Effector CD8-positive, alpha-beta T cell (primary cell): ENCODE data around the gene ANK3.

Source experiments
- DNase-seq: peaks from one replicate; lab custom pipeline; 2025; lab: John Stamatoyannopoulos, UW

Gene ANK3

DNA sequence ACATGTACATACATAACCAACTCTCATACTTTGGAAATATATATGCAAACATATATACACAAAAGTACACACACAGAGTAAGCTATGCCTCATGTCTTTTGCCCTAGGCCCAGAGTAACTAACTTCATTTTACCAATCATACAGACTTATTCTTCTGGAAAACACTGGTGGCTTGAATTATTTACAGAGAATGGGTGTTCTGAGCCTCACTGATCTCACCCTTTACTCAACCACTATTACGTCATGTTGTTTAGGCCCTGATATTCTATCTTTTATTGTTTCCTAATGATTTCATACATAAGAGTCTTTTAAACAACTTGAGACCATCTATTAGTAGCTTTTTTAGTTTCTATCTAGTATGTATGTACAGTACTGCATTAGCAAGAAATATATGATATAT lies 43.0 kb downstream of the ANK3 start:
- DNase-seq, result no peak

DNA sequence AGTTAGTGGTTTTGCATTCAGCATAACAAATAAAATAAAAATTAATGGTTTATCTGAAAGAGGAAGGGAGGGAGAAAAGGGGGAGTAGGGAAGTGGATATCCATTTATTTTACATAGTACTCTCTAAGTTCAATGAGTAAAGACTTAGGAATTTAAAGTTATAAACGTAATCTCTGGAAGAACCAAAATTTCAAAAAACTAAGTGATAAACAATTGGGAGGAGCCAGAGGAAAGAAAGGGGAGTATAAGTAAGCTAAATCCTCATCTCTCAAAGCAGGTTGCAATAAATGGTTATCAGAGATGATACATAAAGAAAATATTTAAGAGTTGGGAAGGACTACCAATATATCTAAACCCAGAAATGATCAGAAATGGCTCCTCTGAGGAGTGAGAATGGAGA lies 46.4 kb downstream of the ANK3 start:
- DNase-seq, result no peak

GRCh38 chr10:60341969-60342368 lies 47.7 kb downstream of the ANK3 start:
- DNase-seq, result no peak

DNA sequence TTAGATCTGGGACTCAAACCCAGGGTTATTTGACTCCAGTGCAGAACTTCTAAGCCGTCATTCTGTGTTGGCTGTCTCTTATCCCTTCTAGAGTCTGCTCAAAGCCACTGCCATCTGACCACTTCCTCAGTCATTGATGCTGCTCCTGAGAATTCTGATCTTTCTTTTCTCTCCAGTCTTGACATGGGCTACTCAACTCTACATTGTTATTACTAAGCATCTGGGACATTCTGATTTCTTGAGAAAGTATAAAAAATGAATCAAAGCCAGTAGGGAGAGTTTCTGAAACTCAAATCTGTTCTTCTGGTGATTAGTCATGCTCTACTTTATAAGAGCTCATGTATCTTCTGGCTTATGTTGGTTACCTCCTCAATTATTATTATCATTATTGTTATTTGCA lies 48.7 kb downstream of the ANK3 start:
- DNase-seq, result no peak

DNA sequence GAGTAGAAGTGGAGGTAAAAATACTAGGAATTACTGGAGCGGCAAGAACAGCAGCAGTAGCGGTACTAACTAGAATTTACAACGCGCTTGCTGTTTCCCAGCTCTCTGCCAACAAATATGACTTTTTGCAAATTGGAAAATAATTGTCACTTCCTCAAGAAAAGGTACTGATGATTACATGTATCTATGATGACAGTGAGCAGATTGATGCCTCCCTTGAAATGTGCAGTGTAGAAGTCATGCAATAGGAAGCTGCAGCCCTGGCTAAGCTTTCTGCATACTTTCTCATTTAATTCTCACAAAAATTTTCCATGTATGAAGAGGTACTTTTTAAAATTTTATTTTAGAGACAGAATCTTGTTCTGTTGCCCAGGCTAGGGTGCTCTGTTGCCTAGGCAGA lies 49.9 kb downstream of the ANK3 start:
- DNase-seq, result no peak

DNA sequence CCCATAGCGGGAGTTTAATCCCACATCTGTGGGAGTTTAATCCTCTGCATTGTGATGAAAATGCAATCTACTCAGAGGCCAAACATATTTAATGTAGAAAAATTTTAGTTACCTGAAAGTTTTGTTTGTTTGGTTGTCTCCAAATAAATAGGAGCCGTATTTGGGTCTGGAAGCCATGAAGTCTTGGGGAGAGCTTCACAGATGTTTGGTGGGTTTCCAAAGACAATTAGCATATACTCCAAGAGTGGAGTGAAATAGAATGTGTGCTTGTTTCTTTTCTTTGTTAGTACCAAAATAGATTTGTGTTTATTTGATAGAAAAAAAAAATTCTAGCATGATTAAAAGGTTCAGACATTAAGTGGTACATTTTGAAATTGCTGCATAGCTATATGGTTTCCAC lies 50.9 kb downstream of the ANK3 start:
- DNase-seq, result no peak

DNA sequence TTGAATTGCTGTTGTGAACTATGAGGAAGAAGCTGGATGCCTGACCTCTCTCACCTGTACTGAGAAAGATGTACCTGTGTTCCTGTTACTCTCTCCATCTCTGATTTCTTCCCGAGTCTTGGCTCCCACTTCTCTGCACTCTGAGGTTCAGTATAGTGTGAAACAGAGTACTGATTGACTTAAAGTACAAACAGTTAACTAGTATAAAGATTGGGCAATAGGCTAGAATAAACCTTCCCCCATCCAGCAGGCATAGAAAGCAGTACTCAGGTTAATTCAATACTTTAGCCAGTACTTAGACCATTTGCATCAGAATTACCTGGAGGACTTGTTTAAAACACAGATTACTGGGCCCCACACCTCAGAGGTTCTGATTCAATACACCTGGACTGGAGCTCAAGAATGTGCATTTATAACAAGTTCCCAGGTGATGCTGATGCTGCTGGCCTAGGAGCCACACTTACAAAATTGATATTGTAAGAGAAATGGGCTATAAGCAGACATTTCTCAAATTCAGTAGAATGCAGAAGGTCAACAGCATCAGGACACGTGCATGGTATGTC lies 51.6 kb downstream of the ANK3 start:
- DNase-seq, result no peak

- no peak for DNase-seq
These were observed 52.6 kb downstream of the ANK3 start for GRCh38 chr10:60336901-60337630.

DNA sequence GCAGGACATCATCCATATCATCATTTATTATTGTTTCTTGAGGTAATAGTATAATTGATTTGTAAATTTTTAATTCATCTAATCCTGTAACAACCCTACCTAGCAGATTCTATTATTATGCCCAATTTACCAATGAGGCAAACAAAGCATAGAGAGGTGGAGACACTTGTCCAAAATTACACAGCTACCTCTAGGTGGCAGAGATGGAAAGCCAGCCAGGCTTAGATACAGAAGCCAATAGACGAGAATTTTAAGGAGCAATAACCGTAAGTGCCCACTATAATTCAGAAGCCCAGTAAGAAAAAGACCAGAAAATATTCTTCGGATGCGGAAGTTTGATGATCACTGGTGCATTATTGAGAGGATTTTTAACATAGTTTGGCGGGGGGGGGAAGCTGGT lies 54.0 kb downstream of the ANK3 start:
- DNase-seq, result no peak

- DNase-seq, result no peak
These were observed 54.7 kb downstream of the ANK3 start for GRCh38 chr10:60334991-60335390.

- no peak for DNase-seq
These were observed 57.3 kb downstream of the ANK3 start for GRCh38 chr10:60332371-60332770.

DNA sequence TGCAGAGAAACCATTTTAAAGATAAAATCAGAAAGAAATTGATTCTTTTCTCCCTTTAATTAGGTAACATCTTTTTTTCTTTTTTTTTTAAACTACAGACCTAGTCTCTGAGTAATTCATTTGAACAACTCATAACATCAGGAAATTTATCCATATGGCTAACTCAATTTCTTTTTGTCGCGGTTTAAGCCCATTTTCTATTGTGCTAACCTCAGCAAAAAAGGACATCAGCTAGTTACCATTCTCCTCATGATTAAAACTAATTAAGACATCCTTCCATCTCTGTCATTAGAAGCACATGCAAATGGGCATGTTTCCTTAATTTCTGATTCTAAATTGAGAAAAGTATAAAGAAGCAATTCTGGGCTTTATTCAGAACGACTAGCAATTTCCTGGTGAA lies 57.8 kb downstream of the ANK3 start:
- DNase-seq, result no peak

DNA sequence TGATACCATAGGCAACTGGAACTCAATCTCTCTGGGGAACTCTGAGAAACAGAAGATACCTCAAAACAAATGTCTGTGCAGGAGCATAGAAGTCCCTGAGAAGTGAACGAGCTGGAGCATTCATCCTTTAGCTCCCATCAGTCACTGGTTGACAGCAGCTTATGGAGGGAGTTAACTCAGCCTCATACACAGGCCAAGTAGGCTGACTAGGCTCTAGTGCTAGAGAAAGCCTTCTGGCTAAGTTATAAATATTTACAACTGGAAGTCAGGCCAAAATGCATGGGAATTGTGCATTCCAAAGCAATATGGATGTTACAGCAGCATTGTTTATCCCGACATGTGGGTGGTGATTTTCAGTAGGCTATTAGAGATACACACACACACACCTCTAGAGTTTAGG lies 66.5 kb downstream of the ANK3 start:
- no peak for DNase-seq

DNA sequence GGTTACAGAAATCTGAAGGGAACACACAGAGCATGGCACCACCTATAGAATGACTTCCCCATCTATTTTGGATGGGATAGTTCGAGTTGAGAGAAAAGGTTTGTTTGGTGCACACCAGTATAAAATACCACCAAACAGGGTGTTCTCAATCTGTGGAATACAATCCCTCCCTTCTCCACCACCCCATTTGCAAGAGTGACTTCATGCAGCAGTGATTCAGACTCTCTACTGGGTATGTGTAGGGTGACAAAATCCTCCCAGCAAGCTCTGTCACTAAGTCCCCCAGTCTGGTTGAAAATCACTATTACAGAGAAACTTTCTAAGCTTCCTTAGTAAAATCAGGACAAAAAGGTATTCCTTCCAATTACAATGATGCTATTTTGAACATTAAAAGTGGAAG lies 69.0 kb downstream of the ANK3 start:
- no peak for DNase-seq

DNA sequence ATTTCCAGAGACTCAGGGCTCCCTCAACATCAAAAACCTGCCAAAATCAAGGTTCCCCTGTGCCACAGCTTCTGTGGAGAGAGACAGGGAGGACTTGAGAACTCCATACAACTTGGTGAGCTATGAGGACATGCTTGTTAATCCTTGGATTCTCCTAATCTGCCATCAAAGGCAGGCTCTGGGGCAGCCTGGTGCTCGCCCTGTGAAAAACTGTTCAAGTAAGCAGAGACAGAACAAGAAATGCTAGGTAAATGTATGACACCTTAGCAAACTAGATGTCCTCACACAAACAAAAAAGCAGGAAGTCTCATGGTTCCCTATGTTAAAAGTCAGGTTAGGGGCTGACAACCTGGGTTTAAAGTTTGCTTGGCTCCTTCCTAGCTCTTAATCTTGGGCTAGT lies 73.6 kb downstream of the ANK3 start:
- DNase-seq, result no peak

DNA sequence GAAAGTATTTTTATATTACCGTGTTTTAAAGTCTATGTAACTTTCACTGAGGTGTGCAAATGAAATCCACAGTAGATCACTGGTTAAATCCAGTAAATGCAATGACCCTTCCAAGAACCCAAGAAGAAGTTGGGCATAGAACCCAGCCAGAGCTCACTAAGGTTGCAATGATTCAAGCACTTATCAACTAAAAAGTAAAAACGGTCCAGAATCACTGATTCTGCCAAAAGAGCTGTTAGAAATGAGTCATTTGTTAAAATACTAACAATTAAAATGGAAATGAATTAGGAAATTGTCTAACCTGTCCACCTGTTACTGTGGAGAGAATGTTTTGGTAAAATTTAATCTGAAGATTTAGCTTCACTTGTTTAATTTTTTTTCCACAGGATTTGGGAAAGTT lies 74.4 kb downstream of the ANK3 start:
- no peak for DNase-seq

DNA sequence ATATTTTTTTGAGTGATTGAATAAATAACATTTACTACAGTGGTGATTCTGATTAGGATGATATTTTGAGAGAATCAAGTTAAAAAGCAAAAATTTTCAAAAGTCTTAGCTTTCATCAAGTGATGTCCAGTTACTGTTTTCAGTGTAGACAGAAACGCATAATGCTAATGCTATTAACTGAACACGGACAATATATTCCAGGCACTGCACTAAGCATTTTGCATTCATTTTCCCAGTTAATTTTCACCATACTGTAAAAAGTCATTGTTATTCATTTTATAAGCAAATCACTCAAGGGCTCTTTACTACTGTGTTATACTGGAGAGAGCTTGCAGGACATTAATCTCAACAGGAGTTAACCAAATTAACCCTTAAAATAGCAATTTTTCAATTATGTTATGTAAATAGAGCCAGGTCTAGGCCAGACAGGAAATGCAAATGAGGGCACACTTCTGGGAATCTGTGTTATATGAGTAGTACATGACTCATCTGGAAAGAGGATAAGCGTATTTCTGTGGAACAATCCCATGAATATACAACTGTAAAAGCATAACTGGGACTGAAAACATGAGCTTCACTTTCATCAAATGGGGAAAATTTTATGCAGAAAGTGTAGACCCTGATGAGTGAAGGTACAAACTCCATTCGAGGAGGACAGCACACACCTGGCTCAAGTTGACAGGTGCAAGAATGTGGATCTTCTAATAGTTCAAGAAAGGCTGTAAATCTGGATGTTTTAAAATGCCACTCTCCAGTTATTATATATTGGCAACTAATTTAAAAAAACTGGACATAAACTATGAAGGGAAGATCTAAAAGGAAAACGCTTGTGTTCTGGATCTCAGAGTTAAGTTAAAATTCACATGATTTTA lies 75.4 kb downstream of the ANK3 start:
- no peak for DNase-seq

- DNase-seq, result no peak
These were observed 76.1 kb downstream of the ANK3 start for GRCh38 chr10:60313589-60313952.

GRCh38 chr10:60312818-60313588 lies 76.7 kb downstream of the ANK3 start:
- no peak for DNase-seq

DNA sequence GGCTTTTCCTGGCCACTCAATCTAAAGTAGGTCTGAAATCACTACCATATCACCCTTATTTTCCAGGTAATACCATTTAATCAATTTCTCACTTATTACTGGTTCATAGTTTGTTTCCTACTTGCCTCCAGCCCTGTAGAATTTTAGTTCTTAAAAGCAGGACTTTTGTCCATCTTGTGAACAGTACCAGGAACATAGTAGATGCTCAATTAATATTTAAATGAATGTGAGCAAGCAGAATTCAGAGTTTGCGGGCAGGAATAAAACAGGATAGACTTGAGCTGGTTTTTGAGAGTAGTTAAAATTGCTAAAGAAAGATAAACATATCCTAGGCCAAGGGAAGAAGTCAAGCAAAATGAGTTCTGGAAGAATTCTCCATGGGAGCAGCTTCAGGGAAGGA lies 77.9 kb downstream of the ANK3 start:
- DNase-seq, result no peak

- DNase-seq, result no peak
These were observed 78.9 kb downstream of the ANK3 start for GRCh38 chr10:60310740-60311139.

DNA sequence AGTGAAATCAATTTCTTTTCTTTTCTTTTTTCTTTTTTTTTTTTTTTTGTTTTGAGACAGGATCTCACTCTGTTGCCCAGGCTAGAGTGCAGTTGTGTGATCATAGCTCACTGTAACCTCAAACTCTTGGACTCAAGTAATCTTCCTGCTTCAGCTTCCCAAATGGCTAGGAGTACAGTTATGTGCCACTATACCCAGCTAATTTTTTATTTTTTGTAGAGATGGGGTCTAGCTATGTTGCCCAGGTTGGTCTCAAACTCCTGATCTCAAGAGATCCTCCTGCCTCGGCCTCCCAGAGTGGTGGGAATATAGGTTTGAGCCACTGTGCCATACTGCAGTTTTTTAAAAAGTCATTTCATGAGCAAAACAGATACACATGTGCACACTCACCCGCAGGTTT lies 79.8 kb downstream of the ANK3 start:
- DNase-seq, result no peak
